HG02678 (cell line): Measurements from ENCODE around the gene LY86.
A peak's percentile ranks its signal among the peaks of the same experiment; 100 is the strongest.
"Not testable (repeated sequence)": the region's sequence is repeated elsewhere in the genome, so short reads cannot be mapped to it uniquely, and the experiment has no call there.

Experiments
- ATAC-seq: cut with Tn5 transposase; IDR thresholded peaks from one replicate; pipeline ENCODE4 v1.9.1; 2021; ENCODE audit warnings: mild to moderate bottlenecking, moderate library complexity; ENCODE audit not compliant: unreplicated experiment

The LY86 gene

DNA sequence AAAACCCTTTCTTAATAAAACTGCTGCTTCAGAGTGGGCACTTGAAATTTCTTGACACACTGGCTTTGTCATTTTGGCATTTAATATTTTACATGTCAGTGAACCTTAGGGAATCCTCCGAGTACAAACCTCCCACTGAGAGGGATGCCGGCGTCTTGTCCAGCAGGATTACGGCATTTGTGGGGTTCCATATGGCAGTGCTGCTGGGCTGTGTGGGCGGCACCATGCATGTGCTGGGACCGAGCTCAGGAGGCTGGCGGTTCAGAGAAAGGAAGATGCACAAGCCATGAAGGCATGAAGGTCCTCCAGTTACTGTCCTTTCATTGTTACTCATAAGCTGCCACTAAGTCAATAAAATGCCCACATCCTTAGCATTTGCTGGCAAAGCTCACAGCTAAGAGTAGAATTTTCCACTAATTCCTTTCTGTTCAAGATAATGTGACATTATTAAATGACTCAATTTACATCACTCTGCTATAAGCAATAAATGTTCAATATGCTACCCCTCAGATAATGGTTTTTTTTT is 61.4 kb downstream of the LY86 start:
- ATAC-seq, result no peak

GRCh38 chr6:6650839-6651238 is 62.3 kb downstream of the LY86 start:
- ATAC-seq, result no peak

GRCh38 chr6:6651335-6651734 is 62.8 kb downstream of the LY86 start:
- ATAC-seq, result no peak

DNA sequence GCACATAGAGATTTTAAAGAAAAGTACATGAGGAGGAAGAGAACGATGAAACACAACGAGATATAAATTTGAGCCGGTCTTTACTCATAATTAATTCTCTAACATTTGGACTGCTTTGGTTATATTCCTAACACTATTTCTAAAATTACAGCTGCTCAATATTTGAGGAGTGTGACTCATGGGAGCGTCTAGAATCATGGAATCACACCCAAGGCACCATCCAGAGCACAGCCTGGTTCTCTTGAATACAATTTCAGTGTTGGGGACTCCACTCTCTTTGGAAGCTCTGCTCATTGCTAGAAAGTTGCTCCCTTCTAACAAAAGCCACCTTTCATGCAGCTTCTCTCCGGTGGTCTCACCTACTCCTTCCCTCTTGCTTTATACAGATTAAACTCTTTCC is 64.4 kb downstream of the LY86 start:
- ATAC-seq, result no peak

DNA sequence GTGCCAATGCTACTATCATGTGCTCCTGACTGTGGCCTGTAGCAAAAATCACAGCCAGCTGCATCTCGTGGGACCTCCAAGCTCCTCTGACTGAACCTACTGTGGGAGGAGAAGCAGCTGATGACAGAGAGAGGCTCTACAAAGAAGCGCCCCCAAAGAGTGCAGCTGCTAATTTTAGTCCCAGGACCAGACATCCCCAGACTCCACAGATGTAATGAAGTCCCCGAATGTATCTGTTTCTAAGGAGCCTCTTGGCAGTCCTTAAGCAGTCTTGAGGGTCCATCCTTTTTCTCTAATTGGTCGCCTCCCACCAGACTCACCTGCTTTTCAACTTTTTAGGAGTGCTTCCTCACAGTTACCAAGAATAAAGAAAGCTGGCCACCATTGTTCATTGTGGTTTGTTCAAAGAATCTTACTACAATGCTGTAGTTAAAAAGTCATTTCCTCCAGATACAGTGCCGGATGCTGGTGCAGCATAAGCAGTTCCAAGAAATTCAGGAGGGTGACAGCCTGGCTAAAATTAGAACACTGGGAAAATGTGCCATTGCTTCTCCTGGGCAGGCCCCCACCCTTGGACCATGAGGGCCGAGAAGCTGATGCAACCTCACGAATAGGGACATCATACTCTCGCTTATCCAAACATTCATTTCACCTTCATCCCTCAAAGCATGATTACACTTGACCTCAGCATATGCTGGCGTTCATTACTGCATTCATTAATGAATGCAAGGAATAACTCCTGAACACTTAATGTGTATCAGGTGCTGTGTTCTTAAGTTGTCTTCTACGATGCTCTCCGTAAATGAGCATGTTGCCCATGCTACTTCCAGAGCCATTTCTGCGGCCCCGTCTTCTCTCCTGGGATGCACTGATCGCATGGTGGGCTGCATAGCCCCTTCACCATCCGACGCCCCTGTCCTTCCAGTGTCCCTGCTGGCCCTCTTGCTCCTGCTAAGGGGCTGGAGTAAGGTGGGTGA is 66.4 kb downstream of the LY86 start:
- ATAC-seq, result no peak

DNA sequence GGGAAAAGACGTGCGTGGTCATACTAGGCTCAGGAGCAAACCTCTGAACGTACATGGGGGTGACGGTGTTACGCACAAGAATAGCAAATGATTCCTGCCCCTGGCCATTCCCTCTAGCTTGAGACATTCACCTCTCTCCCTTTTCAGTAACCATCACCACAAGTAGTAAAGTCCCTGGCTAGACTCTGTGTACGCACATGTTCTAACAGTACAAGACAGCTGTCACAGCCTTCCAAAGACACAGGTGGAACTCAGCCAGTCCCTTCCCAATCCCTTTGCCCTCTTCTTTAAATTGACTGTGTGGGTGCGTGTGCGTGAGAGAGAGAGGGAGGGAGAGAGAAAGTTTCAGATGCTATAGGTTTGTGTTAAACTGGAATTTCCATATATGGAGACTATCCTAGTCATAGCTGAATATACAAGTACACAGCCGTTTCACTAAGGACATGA is 67.3 kb downstream of the LY86 start:
- peak; percentile 49 for ATAC-seq

- peak; percentile 43 for ATAC-seq
Measured at GRCh38 chr6:6656287-6656686, 67.8 kb downstream of the LY86 start.

DNA sequence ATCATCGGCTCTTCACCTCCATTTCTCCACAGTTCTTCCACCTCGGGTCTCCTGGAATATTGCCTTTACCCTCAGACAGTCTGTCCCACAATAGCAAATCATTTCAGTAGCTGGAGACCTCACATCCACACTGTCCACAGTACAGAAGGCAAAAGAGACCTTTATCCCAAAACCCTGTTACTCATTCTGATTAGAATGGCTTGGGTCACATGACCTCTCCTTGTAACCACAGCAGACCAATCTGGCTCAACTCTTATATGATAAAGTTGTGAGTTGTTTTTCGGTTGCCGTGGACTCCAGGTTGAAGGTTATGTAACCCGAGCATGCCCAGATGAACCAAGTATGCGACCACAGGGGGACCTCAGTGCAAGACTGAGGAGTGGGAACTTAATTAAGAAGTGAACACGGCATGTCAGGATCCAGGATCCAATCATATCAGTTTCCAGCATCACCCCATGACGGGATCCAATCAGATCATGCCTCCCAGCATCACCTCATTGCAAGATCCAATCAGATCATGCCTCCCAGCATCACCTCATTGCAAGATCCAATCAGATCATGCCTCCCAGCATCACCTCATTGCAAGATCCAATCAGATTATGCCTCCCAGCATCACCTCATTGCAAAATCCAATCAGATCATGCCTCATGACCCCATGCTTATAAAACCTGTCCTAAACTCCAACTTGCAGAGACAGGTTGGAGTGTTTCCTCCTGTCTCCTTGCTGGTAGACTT is 68.7 kb downstream of the LY86 start:
- ATAC-seq, result no peak

GRCh38 chr6:6657820-6658217 is 69.3 kb downstream of the LY86 start:
- ATAC-seq, result no peak

DNA sequence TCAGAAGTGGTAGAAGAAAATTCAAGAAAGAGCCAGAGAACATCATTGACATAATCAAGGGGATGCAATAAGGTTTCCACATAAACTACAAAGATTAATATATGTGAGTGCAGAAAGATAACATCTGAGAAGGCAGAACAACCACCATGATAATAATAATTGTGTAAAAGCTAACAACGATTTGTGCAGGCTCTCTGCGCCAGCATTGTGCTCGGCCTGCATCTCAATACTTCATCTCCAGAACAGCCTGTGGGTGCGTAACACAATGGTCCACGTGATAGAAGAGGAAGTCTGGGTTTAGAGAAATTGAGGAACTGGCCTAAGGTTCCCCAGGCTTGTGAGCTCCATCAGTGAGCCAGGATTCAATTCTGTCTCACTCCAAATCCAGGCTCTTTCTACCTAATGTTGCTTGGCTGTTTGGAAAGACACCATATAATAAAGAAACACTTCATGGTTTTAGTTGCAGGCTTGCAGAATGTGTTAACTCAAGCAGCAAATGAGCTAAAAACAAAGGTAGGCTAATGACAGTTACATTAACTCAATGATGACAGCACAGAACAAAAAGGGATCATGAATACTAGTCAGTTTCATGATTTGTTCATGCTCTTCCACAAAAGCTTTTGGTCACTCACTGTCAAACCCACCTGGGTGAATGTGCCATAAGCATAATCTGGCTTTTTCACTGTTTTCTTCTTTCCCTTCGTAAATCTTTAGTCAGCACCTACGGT is 71.2 kb downstream of the LY86 start:
- peak; percentile 44 for ATAC-seq

GRCh38 chr6:6660339-6661045 is 72.0 kb downstream of the LY86 start:
- no peak for ATAC-seq

DNA sequence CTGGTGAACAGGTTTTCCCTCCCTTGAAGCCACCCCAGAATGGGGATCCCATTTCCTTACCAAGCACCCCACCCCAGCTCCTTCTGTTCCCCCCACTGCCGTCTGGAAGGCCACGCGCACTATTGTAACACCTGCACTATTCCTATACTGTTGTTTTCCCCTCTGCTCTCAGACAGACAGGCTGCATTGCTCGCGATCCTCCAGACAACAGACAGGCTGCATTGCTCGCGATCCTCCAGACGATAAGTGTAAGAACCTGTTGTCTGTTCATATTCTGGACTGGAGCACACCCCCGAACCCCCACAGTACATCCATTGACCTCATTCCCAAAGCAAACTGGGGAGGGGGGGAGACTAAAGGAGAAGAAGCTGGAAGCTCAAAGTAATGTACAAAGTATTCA is 72.7 kb downstream of the LY86 start:
- no peak for ATAC-seq

DNA sequence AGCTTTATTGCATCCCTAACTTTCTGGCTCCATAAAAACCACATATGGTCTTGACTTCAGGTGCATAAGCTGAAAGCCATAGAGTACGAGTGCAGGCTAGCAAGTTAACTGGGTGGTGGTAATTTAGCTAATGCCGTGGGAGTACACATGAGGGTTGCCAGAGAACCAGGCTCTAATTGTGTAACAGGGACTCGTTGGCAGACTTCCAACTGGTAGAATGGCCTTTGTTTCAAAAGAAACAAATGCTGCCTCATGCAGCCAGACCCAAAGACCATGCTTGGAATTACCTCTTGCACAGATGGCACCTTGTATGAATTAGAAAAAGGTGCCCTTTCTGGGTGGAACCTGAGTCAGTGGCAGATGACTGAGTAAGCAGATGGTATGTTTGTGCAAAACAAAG is 73.2 kb downstream of the LY86 start:
- ATAC-seq, result no peak

DNA sequence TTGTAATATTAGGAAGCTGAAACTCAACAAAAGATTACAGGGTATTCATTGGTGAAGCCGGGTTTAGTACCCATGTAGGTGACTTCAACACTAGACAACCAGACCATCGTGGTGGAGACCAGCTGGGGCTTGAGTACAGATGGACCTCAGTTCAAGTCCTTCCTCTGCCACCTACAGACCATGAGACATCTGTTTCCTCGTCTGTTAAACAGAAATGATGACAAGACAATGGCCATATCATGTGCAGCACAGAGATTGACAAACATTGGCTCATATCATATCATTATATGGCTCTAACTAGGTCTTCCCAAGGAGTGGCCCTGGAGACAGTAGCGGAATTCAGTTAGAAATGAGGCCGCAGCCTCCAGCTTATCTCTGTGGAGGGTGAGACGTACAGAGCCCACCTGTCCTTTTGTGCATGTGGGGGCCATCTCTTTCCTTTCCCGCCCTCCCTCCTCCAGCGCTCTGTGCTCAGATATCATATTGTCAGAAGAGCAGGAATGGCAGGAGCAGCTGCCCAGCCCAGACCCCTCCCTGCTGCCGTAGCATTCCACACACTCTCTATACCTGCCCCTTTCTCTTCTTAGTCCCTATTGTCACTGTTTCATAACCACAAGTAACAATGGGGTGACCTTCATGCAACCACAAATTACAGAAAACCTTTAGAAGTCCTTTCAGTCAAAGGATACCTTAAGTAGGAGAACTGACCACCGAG is 75.1 kb downstream of the LY86 start:
- ATAC-seq, result no peak

- no peak for ATAC-seq
Measured at GRCh38 chr6:6665555-6666243, 77.2 kb downstream of the LY86 start.

DNA sequence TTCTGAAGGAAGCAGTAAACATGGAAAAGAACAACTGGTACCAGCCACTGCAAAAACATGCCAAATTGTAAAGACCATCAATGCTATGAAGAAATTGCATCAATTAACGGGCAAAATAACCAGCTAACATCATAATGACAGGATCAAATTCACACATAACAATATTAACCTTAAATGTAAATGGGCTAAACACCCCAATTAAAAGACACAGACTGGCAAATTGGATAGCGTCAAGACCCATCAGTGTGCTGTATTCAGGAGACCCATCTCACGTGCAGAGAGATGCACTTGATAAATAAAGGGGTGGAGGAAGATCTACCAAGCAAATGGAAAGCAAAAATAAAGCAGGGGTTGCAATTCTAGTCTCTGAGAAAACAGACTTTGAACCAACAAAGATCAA is 81.6 kb downstream of the LY86 start:
- ATAC-seq, result not testable (repeated sequence)

- ATAC-seq, result no peak
Measured at GRCh38 chr6:6674872-6675271, 86.4 kb downstream of the LY86 start.

- no peak for ATAC-seq
Measured at GRCh38 chr6:6676910-6677441, 88.5 kb downstream of the LY86 start.

GRCh38 chr6:6678185-6678671 is 89.7 kb downstream of the LY86 start:
- ATAC-seq, result no peak
